GM21528 (cell line): ENCODE results near the gene ITIH1.

ENCODE experiments used
- ATAC-seq: cut with Tn5 transposase; IDR thresholded peaks from one replicate; pipeline ENCODE4 v1.9.1; 2021; ENCODE audit warnings: mild to moderate bottlenecking, moderate library complexity; ENCODE audit not compliant: unreplicated experiment, low FRiP score

Gene ITIH1

DNA sequence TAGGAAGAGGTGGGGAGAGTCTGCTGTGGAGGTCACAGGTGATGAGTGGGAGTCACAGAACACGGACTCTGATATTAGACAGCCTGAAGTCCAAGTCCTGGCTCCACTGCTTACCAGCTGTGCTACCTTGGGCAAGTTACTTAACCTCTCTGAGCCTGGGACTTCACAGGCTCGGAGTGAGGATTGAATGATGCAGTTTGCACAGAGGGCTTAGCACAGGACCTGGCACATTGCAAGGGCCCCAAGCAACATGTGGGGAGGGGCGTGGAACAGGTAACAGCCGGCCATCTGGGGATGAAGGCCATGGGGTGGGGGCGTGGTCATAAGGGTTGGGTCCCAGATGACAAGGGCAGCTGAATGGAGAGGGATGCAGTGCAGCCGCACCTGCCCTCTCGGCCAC, 12.9 kb downstream of the ITIH1 start:
- no peak for ATAC-seq

DNA sequence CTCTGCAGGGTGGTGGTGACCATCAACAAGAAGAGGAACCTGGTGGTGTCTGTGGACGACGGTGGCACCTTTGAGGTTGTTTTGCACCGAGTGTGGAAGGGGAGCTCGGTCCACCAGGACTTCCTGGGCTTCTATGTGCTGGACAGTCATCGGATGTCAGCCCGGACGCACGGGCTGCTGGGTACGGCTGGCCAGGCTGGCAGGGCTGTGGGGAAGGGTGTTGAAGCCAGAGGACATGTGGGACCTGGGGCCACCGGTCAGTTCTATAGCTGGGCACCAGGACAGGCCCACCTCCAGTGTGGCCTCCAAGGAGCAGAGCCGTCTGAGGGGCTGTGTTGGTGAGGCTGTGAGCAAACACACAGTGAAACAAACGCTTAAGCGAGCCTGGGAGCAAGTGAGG, 13.3 kb downstream of the ITIH1 start:
- no peak for ATAC-seq

DNA sequence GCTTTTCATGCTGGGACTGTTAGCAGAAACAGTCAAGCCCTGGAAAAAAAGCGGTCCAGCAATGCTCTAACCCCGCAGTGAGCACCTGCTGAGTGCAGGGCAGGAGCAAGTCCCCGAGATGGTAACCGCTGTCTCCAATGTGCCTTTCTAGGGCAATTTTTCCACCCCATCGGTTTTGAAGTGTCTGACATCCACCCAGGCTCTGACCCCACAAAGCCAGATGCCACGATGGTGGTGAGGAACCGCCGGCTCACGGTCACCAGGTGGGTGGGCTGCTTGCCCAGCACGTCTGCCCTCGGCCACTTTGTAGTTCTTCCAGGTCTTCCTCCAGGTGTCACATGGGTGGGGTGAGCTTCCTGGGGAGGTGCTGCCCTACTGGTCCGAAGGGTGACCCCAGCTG, 14.0 kb downstream of the ITIH1 start:
- no peak for ATAC-seq

DNA sequence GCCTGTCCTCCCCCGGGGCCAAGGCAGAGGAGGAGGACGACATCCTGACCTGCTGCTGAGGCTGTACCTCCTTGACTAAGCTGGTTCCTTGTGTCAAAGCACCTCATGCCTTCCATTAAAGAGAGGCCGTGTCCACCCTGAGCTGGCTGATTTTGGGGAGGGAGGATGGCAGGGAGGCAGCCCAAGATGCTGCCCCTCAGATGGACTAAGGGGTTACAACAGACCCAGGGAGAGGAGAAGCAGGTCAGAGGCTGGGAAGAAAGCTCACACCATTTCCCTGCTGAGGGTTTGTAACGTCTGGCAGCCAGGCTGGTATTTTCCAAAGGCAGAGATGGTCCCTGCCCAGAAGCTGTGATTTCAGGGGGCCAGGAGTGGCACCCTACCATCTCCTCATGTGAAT, 14.5 kb downstream of the ITIH1 start:
- no peak for ATAC-seq

DNA sequence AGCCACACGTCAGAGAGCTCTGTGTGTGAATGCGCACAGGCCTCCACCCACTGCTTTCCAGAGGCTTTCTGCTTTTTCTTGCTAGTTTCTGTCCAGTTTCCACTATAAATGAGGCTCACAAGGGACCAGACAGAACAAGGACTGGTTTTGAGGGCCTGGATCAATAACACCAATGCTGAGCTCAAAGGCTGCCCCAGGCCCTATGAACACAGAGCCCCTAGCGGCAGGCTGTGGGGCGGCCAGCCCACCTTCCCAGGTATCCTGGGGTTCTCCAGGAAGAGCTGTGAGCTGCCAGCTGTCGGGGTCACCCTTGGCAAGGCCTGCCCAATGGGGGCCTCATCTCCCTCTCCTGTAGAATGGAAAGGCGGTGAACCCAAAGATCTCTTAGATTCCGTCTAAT, 15.0 kb downstream of the ITIH1 start:
- ATAC-seq: no peak

DNA sequence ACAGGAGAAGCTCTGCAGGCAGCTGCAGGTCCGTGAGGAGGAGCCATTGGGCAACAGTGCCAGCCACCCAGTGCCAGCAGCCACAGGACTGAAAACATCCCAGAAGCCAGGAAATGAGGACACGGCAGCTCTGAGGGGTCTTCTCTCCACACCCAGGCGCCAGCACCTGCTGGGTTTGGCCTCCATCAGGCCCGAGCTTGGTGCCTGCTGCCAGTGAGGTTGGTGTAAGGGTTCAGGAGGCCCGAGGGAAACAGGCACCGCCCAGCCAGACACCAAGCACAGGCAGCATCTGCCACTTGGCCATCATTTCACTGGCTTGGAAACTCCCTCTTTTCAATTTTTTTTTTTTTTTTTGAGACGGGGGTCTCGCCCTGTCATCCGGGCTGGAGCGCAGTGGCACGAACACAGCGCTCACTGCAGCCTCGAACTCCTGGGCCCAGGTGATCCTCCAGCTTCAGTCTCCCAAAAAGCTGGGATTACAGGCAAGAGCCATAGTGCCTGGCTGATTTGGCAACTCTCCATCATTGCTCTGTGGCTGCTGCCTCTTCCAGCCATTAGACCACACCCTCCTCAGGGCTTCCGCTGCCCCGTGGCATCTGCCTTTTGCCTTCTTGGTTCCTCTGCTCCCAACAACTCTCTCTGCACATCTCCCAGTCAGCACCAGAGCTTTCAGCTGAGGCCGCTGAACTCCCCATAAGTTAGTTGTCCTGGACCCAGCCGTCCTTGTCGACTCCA, 15.7 kb downstream of the ITIH1 start:
- ATAC-seq: no peak

DNA sequence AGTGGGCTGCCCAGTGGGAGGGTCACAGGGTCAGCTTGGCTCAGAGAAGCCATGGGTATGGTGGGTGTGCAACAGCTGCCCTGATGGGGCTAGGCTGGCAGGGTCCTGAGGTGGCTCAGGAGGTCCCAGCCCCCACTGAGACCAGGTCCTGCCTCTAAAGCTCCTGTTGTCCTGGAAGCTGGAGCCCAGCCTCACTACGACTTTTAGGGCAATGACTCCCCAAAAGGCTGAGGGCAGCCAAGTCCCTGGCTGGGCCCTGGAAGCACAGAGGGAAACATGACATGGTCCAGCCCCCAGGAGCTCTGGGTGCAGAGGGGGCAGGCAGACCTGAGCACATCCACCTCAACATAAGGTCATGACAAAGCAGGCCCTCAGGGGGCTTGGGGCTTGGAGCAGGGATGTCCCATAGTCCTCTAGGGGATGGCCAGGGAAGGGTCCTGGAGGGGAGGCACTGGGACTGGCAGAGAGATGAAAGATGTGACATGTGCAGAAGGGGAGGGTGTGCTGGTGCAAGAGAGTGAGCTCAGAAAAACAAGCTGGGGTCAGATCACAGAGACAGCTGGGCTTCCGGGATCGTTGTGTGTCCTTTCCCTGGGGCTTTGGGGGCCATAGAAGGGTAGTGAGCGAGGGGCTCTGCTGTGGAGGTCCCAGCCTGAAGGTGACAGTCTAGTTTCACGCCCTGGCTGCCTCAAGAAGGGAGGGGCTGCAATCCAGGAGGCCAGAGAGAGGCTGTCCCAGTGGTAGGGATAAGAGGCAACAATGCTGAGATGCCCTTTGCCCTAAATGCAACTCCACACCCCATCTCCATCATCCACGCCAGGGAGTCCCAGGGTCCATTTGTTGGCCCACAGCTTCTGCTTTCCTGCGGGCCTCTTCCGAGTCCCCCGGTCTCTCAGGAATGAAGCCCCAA, 16.6 kb downstream of the ITIH1 start:
- ATAC-seq: no peak

DNA sequence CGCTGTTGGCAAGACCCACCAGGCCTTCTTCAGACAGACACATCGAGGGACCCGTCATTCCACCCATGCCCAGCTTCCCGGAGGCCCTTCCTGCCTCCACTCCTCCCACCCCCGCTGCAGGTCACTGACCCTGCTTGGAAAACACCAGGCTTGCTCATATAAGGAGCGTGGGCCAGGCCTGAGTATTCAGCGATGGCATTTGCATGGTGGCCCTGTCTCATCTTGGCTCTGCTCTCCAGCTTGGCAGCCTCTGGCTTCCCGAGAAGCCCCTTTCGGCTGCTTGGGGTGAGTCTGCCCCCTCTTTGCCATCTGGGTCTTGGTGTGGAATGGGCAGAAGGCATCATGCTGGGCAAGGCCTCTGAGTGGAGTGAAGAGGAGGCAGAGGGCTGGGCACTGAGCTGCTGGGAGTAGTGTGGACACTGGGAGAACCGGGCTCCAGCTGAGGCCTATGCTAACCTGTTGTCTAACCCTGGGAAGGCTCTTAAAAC, 17.3 kb downstream of the ITIH1 start, which contains the start of gene ITIH3:
Gene ITIH3 (plus strand): TSS at position 185 of the 488 bp plus-strand sequence. CDS start 8 bp downstream, at position 193.
- no peak for ATAC-seq

DNA sequence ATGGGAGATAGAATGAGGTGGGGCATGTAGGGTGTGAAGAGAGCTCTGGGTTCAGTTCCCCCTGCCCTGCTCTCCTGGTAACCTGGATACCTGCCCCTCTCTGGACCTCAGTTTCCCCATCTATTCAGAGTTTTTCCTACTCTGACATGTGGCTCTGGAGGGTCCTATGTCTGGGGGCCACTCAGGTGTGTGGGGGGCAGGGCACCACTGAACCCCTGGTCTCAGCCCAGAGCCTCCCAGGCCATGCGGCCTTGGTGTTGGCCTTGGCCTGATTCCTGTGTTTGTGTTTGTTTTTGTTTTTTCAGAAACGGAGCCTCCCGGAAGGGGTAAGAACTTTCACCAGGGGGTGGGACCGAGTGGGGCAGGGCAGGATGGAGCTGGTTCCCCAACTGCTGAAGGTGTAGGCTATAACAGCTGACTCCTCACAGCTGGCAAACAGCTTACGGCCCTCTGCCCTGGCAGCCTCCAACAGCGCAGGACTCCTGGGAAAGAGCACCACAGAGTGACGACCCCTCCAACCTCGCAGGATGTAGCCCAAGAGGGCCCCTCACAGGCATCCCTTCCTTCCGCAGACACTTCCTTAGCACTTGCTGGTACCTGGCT, 18.0 kb downstream of the ITIH1 start:
- no peak for ATAC-seq

DNA sequence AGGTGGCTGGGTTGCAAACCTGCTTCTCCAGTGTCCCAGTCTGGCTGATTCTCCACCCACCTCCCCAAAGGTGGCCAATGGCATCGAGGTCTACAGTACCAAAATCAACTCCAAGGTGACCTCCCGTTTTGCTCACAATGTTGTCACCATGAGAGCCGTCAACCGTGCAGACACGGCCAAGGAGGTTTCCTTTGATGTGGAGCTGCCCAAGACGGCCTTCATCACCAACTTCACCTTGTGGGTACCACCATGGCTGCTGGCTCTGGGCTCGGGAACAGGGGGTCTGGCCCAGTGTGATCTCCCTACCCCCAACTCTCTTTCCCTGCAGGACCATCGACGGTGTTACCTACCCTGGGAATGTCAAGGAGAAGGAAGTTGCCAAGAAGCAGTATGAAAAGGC, 19.0 kb downstream of the ITIH1 start:
- no peak for ATAC-seq

DNA sequence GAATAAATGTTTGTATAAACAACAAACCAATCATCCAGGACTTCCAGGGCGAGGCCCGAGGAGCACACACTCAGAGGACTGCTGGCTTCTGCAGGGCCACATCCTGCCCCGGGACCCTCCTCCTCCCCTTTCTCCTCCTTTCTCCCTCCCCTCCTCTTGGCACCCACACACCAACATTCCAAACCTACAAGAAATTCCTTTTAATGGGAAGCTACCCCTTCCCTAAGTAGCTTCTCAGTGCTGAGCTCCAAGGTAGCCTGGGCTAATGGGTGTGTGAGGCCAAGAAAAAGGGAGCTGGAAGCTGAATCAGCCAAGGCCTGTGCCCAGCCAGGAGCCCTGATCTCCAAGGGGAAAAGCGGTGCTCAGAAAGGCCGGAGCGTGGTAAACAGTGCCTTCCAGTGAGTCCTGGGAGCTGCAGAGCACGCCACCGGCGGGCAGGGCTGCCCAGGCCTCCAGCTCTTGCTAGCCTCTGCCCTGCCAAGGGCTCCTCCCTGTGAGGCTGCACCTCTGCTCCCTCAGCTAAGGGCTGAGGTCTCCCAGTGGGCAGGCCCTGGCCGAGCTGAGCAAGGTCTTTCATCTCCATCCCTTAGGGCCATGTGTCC, 21.1 kb downstream of the ITIH1 start:
- no peak for ATAC-seq

DNA sequence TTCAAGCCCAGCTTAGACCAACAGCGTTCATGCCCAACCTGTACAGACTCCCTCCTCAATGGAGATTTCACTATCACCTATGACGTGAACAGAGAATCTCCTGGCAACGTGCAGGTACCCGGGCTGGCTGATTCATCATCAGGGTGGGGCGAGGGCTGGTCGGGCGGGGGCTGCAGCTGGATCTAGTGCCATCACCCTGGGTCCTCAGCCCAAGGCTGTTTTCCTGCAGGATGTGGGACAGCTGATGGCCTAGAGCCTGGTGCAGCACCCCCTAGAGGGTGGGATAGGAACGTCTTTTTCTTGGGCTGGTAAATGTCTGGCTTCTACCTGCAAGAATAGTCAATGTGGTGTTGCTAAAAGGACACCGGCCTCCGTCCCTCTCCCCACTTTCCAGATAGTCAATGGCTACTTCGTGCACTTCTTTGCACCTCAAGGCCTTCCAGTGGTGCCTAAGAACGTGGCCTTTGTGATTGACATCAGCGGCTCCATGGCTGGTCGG, 21.6 kb downstream of the ITIH1 start:
- no peak for ATAC-seq

DNA sequence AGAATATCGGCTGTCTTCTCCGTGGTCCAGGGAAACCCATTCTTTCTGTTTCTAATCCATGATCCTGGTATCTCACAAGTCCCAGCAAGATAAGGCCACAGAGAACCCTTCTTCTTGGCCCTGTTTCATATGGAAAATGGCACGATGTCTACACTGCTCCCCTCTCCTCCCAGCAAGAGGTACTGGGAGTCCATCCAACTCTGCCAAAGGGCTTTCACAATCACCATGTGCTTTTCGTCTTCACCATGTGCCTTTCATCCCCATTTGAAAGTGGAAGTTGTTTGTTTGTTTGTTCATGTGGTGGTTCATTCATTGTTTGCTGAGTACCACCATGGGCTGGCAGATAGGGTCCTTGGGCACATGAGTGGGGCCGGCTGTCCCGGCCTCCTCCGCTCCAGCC, 22.7 kb downstream of the ITIH1 start:
- ATAC-seq: no peak

DNA sequence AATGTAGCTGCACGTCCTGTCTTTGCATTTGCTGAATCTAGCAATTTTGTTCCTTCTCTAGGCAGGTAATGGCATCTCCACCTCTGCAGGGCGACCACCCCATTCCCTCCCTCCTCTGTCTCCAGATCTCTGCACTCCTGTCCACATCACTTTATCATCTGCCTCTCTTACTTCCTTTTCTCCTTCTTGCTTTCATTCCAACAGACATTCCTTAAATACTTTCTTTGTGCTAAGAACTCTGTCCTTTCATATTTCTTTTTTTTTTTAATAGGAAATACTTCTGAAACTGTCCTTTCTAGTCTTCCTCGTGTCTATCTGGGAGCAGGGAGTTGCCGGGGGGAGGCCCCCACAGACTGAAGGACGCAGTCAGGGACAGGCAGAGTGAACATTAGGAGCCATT, 24.4 kb downstream of the ITIH1 start:
- no peak for ATAC-seq

DNA sequence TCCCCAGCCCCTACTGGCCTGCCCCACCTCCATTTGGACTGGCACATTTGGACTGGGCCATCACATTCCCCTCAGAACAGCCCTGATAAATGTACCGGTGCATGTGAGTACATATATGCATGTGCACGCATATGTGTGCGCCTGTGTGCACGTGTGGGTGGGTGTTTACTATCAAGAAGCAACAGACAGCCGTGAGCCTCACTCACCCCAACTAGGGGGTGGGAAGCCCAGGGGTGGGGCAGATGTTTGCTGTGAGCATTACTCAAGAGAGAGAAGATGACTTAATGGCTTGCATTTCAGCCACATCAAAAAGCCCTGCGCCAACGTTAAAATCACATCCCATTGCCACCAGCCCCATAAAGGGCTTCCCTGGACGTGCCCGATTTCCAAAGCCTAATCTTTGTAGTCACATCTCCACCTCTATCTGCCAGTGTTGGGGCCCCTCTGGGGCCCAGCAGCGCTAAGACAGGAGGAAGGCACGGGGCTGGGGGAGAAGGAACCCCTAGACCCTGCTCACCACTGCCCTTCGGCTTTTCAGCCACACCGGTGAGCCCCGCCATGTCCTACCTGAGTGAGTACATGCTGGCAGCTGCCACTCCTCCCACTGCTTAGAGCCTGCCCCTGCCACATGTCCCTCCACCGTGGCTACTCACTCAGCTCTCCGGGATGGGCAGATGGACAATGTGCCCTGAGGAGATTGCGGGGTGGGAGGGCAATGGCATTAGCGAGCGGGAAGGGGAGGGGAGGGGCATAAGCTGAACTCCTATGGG, 28.1 kb downstream of the ITIH1 start:
- no peak for ATAC-seq

DNA sequence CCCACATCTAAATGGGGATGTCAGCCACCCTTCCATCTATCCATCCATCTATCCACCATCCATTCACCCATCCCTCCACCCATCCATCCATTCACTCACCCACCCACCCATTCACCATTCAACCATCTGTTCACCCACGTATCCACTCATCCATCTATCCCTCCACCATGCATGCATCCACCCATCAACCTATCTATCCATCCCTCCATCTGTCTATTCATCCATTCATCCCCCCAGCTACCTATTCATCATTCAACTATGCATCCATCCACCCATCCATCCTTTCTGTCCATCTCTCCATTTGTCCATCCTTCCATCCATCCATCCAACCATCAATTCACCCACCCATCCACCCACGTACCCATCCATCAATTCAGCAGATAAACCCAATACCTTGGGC, 31.8 kb downstream of the ITIH1 start:
- ATAC-seq: no peak

DNA sequence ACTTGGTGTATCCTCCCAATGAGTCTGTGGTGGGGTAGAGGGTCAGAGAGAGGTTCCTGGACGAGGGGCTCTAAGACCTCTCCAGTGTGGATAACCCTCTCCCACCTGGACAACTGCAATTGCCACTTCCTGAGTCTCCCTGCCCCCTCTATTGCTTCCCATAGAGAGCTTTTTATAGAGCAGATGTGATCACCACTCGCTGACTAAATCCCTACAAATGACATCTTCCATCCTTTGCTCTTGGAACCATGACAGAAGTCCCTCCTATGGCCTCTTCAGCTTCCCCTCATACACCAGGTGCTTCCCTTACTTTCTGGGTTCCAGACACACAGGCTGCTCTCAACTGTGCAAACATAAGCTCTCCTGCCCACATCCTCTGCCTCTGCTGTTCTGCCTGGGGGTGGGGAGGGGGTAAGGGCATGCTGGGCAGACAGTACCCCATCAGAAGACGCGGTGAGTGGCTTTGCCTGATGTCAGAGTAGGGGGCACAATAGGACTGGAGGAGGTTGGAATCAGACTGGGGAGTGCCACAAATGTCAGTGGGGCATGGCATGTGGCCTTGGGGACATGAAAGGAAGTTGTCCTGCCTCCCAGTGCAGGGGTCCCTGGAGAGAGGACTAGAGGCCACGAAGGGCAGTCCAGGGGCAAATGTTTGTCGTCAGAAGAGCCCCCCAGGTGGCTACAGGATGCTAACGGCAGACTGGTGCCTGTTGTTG, 32.4 kb downstream of the ITIH1 start:
- no peak for ATAC-seq

DNA sequence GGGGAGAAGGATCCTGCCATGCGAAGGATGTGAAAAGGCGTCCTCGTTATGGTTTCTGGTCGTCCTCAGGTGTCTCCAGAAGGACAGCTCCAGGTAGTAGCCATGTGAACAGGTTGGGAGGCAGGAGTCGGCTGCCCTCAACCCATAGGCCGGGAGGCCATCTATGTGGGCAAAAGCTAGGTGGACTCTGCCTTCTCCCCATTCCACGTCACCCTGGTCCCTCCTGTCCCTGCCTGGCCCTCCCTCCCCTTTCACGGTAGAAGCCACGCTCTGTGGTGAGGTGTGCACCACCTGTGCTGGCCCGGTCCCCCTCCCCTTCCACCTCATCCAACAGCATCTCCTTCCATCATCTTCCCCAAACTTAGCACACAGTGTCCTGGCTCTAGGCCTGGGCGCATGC, 33.5 kb downstream of the ITIH1 start:
- ATAC-seq: no peak

DNA sequence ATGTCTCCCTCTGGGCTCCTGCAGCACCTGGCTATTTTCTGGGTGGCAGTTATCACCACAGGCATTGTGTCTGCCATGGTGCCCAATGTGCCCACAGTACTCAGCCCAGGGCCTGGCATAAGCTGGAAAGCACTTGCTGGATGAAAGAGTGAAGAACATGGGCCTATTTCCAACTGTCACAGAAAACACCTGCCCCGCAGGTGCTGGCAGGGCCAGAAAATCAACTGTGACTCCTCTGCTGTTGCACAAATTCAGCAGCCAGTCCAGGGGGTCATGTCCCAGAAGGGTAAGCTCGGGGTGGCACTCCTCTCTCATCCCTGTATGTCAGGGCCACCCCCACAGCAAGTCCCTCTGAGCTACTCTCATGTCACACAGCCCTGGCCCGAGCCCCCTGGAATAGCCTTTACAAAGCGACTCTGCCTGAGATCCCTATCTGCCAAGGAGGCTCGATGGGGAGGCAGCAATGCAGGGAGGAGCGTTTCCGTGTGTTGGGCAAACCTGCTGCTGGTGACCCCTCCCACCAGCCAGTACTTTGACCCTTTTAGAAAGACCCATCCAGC, 34.1 kb downstream of the ITIH1 start:
- no peak for ATAC-seq
